Vagina (tissue), 2 donors: ENCODE results near the gene GAS7.

ENCODE experiments used
- POLR2AphosphoS5 ChIP-seq, 2 donors: sonication (generic); formaldehyde crosslinking; IDR thresholded peaks; one replicate each; pipeline ENCODE4 v1.9.0; 2017; ENCODE audit warnings: antibody characterized with exemption in 2 of 2, mild to moderate bottlenecking in 2 of 2, low read depth in 1 of 2; ENCODE audit not compliant: insufficient read depth in 1 of 2
- TF ChIP-seq, protein P1 (sequence below), 3 experiments: fragments of 450-650 bp in 2 of 3; fragments of 200-600 bp in 1 of 3; sonication (generic) in 1 of 3; IDR thresholded peaks; one replicate each; pipeline ENCODE4 v1.5.1; 2017 to 2019; ENCODE audit warnings: antibody characterized with exemption in 3 of 3, mild to moderate bottlenecking in 2 of 3, moderate library complexity in 2 of 3

DNA sequence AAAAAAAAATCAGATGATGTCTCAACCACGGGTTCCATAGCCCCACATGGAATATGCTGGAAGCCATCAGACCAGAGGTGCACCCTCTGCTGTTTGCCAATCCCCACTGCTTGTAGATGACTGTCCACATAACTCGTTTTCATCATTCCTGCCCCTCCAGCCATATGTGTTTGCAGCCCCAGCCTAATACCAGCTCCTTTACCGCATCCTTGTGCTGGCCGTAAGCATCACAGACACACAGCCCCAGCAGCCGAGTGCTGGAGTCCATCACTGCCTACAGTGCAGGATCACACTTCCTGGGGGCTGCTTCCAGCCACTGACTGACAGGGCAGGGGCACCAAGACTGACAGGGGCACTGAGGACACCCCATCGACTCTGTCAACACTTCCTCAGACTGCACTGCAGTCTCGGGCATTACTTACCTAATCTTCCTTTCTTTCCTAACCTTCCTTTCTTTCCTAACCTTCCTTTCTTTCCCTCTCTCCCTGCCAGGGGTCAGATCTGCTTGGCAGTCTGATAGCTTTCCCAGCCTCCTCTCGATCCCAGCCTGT is 298.3 kb downstream of the GAS7 start:
- TF ChIP-seq, protein P1, sequence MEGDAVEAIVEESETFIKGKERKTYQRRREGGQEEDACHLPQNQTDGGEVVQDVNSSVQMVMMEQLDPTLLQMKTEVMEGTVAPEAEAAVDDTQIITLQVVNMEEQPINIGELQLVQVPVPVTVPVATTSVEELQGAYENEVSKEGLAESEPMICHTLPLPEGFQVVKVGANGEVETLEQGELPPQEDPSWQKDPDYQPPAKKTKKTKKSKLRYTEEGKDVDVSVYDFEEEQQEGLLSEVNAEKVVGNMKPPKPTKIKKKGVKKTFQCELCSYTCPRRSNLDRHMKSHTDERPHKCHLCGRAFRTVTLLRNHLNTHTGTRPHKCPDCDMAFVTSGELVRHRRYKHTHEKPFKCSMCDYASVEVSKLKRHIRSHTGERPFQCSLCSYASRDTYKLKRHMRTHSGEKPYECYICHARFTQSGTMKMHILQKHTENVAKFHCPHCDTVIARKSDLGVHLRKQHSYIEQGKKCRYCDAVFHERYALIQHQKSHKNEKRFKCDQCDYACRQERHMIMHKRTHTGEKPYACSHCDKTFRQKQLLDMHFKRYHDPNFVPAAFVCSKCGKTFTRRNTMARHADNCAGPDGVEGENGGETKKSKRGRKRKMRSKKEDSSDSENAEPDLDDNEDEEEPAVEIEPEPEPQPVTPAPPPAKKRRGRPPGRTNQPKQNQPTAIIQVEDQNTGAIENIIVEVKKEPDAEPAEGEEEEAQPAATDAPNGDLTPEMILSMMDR (IDR thresholded peaks at IDR 0.05), result no peak
- TF ChIP-seq POLR2AphosphoS5 (IDR thresholded peaks at IDR 0.05; ENCODE audit: insufficient read depth in 1 of 2, low read depth in 1 of 2), result no peak
